Astrocyte (in vitro differentiated cells and primary cell): ENCODE results near the gene CNTNAP2. TPM values are rescaled to one million over a fixed set of nuclear protein-coding genes. Genes with fewer than 3 reads are reported as not detected.

Experiments used
- DNase-seq: peaks from one replicate; pipeline ENCODE4 v3.0.0-alpha.2; 2010; ENCODE audit warnings: low read depth
- FAIRE-seq: peaks from 2 replicates; lab custom pipeline; 2011; peaks lifted over from hg19 to GRCh38; lab: Jason Lieb, UNC
- H2AFZ ChIP-seq: 2 replicates; pipeline ENCODE4 v1.6.0; 2012; ENCODE audit warnings: low read depth, low read length, inconsistent platforms
- H3K27ac ChIP-seq: 2 replicates; pipeline ENCODE4 v1.5.1; 2011; ENCODE audit warnings: low read depth, low read length, inconsistent platforms
- H3K27me3 ChIP-seq: 2 replicates; pipeline ENCODE4 v1.6.0; 2011; ENCODE audit warnings: low read length, inconsistent platforms; ENCODE audit not compliant: insufficient read depth
- H3K36me3 ChIP-seq: 2 replicates; pipeline ENCODE4 v1.5.1; 2011; ENCODE audit warnings: low read length, inconsistent platforms; ENCODE audit not compliant: insufficient read depth
- H3K4me1 ChIP-seq: 2 replicates; pipeline ENCODE4 v1.5.1; 2011; ENCODE audit warnings: low read length, inconsistent platforms; ENCODE audit not compliant: insufficient read depth
- H3K4me2 ChIP-seq: 2 replicates; pipeline ENCODE4 v1.6.0; 2012; ENCODE audit warnings: low read length, inconsistent platforms
- H3K4me3 ChIP-seq: 2 replicates; pipeline ENCODE4 v1.5.1; 2011; ENCODE audit warnings: low read depth, mild to moderate bottlenecking, low read length, inconsistent platforms; ENCODE audit not compliant: insufficient read depth
- H3K79me2 ChIP-seq: 2 replicates; pipeline ENCODE4 v1.6.0; 2012; ENCODE audit warnings: mild to moderate bottlenecking, low read length, inconsistent platforms; ENCODE audit not compliant: insufficient read depth
- H3K9ac ChIP-seq: 2 replicates; pipeline ENCODE4 v1.6.0; 2012; ENCODE audit warnings: mild to moderate bottlenecking, low read length, inconsistent platforms
- H3K9me3 ChIP-seq: 2 replicates; pipeline ENCODE4 v1.5.1; 2012; ENCODE audit warnings: low read depth, mild to moderate bottlenecking, low read length, inconsistent platforms; ENCODE audit not compliant: insufficient read depth
- H4K20me1 ChIP-seq: 2 replicates; pipeline ENCODE4 v1.6.0; 2012; ENCODE audit warnings: low read length, inconsistent platforms; ENCODE audit not compliant: insufficient read depth
- H3K27ac Mint-ChIP-seq: one replicate; pipeline ENCODE4 v1.8.0; 2021; ENCODE audit warnings: mild to moderate bottlenecking, mixed read lengths; ENCODE audit not compliant: unreplicated experiment
- H3K27me3 Mint-ChIP-seq: one replicate; pipeline ENCODE4 v1.8.0; 2021; ENCODE audit warnings: low read depth, mixed read lengths; ENCODE audit not compliant: unreplicated experiment
- H3K36me3 Mint-ChIP-seq: one replicate; pipeline ENCODE4 v1.8.0; 2021; ENCODE audit warnings: low read depth, mixed read lengths; ENCODE audit not compliant: unreplicated experiment
- H3K4me1 Mint-ChIP-seq: one replicate; pipeline ENCODE4 v1.8.0; 2021; ENCODE audit warnings: low read depth, mixed read lengths; ENCODE audit not compliant: unreplicated experiment
- H3K4me3 Mint-ChIP-seq: one replicate; pipeline ENCODE4 v1.8.0; 2021; ENCODE audit warnings: mild to moderate bottlenecking, moderate library complexity, mixed read lengths; ENCODE audit not compliant: unreplicated experiment
- H3K9me3 Mint-ChIP-seq: one replicate; pipeline ENCODE4 v1.8.0; 2021; ENCODE audit warnings: mild to moderate bottlenecking, mixed read lengths; ENCODE audit not compliant: unreplicated experiment
- EZH2 ChIP-seq: IDR thresholded peaks from 2 replicates; pipeline ENCODE4 v1.6.1; 2012; ENCODE audit warnings: mild to moderate bottlenecking, low read length, inconsistent platforms; ENCODE audit not compliant: insufficient read depth
- total RNA-seq: library from RNA; stranded (reverse); gene quantifications from 2 replicates; pipeline ENCODE4 v1.2.1, GENCODE V29; 2021
- TF ChIP-seq, protein P1 (sequence below): IDR thresholded peaks from 2 replicates; pipeline ENCODE4 v1.5.1; 2011; ENCODE audit warnings: low read depth, mild to moderate bottlenecking, inconsistent platforms, low read length, moderate library complexity; ENCODE audit not compliant: insufficient read depth

Gene CNTNAP2
- total RNA-seq, 1 donor from 2014 or later = 20.0 TPM

- no peak for DNase-seq
- Histone ChIP-seq H3K79me2 (no peaks in the 10 kb centered on the region), H2AFZ (no peak overlapping the region), H3K4me1 (no peaks in the 10 kb centered on the region), H3K27ac (no peak overlapping the region), H3K4me3 (no peak overlapping the region), H3K4me2 (no peak overlapping the region), H3K36me3 (no peaks in the 10 kb centered on the region), H3K27me3 (no peaks in the 10 kb centered on the region), H3K9me3 (peaks cover 4% of the 10 kb centered on the region), H4K20me1 (no peaks in the 10 kb centered on the region), H3K9ac (no peak overlapping the region)
- Mint-ChIP-seq H3K27me3 (no peaks in the 10 kb centered on the region), H3K27ac (no peak overlapping the region), H3K9me3 (no peaks in the 10 kb centered on the region), H3K4me1 (no peaks in the 10 kb centered on the region), H3K4me3 (no peak overlapping the region), H3K36me3 (no peaks in the 10 kb centered on the region)
- TF ChIP-seq, protein P1, sequence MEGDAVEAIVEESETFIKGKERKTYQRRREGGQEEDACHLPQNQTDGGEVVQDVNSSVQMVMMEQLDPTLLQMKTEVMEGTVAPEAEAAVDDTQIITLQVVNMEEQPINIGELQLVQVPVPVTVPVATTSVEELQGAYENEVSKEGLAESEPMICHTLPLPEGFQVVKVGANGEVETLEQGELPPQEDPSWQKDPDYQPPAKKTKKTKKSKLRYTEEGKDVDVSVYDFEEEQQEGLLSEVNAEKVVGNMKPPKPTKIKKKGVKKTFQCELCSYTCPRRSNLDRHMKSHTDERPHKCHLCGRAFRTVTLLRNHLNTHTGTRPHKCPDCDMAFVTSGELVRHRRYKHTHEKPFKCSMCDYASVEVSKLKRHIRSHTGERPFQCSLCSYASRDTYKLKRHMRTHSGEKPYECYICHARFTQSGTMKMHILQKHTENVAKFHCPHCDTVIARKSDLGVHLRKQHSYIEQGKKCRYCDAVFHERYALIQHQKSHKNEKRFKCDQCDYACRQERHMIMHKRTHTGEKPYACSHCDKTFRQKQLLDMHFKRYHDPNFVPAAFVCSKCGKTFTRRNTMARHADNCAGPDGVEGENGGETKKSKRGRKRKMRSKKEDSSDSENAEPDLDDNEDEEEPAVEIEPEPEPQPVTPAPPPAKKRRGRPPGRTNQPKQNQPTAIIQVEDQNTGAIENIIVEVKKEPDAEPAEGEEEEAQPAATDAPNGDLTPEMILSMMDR = no peak
- TF ChIP-seq EZH2 = no peak
- FAIRE-seq = no peak
Measured at GRCh38 chr7:147944321-147944720, 1827.7 kb downstream of the CNTNAP2 start.

DNA sequence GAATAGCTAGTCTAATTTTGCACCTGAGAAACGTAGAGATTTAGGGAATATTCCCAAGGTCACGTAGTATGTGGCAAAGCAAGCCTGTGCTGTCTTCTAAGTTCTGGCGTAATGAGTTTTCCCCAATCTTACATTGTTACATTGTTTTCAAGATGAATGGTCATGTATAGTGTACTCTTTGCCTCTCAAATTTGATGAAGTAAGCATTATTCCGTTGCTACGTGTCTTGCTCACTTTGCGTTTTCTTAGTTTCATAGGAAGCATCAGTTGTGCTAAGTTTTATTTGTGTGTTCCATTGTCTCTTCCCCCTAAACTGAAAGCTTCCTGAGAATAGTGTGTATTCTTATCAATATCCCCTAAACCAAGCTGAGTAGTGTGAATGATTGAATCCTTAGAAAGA lies 1836.3 kb downstream of the CNTNAP2 start:
- no peaks in the 10 kb centered on the region for H3K79me2 ChIP-seq
- H3K36me3 ChIP-seq = no peaks in the 10 kb centered on the region
- no peak overlapping the region for H3K27ac ChIP-seq
- Mint-ChIP-seq H3K9me3 (peaks cover 6% of the 10 kb centered on the region), H3K4me3 (no peak overlapping the region), H3K36me3 (no peaks in the 10 kb centered on the region), H3K27ac (no peak overlapping the region), H3K27me3 (no peaks in the 10 kb centered on the region), H3K4me1 (no peaks in the 10 kb centered on the region)
- no peak overlapping the region for H3K9ac ChIP-seq
- no peaks in the 10 kb centered on the region for H3K9me3 ChIP-seq
- H2AFZ ChIP-seq = no peak overlapping the region
- no peaks in the 10 kb centered on the region for H3K4me1 ChIP-seq
- no peak overlapping the region for H3K4me2 ChIP-seq
- H4K20me1 ChIP-seq = no peaks in the 10 kb centered on the region
- H3K27me3 ChIP-seq = no peaks in the 10 kb centered on the region
- no peak for FAIRE-seq
- TF ChIP-seq, protein P1 = no peak
- TF ChIP-seq EZH2 = no peak
- H3K4me3 ChIP-seq = no peak overlapping the region
- no peak for DNase-seq

DNA sequence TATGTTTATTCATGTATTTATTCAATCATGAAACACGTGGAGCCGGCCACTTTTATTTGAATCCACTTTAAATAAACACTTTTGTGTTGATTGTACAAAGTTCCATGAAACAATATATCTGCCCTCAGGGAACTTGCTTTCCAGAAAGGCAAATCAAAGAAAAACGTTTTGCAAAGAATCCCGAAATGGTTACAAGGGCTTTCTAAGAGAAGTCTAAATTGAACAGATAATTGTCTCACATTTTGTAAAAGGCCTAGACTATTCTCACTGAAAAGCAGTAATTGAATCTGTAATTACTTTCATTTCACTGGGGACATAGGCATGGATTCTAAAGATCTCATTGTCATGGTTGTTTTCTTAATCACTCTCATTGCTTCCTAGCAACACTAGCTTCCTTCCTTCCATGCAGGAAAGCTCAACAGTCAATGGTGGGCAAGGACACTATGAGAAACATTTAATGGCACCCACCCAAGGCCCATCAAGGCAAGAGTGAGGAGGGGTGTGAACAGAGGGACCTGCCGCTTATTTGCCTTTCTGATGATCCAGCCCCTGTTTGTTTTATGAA lies 1851.5 kb downstream of the CNTNAP2 start:
- no peaks in the 10 kb centered on the region for H3K27me3 ChIP-seq

More for the DNA sequence above, 1851.5 kb downstream of the CNTNAP2 start:
- Mint-ChIP-seq H3K9me3 (no peaks in the 10 kb centered on the region), H3K36me3 (no peaks in the 10 kb centered on the region), H3K27ac (no peak overlapping the region), H3K4me3 (no peak overlapping the region), H3K27me3 (no peaks in the 10 kb centered on the region), H3K4me1 (no peaks in the 10 kb centered on the region)
- DNase-seq (no peak), FAIRE-seq (no peak)
- Histone ChIP-seq H3K4me3 (no peak overlapping the region), H3K9me3 (no peaks in the 10 kb centered on the region), H4K20me1 (no peaks in the 10 kb centered on the region), H3K27ac (no peak overlapping the region), H3K36me3 (no peaks in the 10 kb centered on the region), H3K4me2 (no peak overlapping the region), H3K9ac (no peak overlapping the region), H3K79me2 (no peaks in the 10 kb centered on the region), H2AFZ (no peak overlapping the region), H3K4me1 (no peaks in the 10 kb centered on the region)
- TF ChIP-seq, protein P1 = no peak
- no peak for TF ChIP-seq EZH2
